HG03354 (cell line): Measurements from ENCODE around the gene PAIP2.

Experiments
- ATAC-seq: cut with Tn5 transposase; IDR thresholded peaks from one replicate; pipeline ENCODE4 v1.9.1; 2021; ENCODE audit warnings: mild to moderate bottlenecking; ENCODE audit not compliant: unreplicated experiment, poor library complexity, severe bottlenecking

Gene PAIP2

DNA sequence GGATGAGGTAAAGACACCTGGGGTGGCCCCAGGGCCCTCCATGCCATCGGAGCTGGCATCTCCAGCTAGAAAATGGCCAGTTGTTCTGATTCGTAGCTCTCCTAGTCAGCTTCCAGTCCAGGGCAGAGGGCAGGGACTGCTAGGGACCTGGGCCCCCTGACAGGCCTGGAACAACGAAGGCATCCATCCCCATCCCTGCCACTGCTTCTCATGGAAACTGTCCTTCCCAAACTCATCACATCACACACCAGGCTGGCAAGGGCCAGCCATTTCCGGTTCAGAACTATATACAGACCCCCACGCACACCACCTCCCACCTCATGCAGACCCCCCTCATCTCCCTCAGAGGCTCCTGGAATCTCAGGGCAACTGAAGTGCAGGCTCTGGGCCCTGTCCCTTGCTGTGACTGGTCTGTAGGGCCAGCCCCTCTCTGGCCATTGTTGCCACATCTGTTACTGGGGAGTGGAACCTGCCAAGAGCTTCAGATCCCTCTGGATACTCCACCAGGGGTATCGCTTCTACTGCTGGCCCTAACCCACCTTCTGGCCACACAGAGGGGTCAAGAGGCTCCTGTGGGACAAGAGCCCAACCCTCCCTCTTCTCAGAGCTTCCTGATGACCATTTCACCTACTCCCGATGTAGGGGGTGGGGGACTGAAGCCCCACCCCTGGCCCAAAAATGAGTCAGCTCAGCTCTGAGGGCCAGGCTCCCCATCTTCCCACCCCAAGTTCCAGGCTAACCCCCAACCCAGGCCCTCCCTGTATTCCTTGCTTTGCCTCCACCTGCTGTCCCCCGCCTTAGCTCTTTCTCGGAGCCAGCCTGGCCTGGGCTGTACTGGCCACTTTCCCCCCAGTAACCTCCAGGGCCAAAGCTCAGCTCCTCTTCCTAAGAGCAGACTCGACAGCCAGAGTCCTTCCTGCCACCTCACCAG is 49.2 kb downstream of the PAIP2 start:
- ATAC-seq, result no peak

DNA sequence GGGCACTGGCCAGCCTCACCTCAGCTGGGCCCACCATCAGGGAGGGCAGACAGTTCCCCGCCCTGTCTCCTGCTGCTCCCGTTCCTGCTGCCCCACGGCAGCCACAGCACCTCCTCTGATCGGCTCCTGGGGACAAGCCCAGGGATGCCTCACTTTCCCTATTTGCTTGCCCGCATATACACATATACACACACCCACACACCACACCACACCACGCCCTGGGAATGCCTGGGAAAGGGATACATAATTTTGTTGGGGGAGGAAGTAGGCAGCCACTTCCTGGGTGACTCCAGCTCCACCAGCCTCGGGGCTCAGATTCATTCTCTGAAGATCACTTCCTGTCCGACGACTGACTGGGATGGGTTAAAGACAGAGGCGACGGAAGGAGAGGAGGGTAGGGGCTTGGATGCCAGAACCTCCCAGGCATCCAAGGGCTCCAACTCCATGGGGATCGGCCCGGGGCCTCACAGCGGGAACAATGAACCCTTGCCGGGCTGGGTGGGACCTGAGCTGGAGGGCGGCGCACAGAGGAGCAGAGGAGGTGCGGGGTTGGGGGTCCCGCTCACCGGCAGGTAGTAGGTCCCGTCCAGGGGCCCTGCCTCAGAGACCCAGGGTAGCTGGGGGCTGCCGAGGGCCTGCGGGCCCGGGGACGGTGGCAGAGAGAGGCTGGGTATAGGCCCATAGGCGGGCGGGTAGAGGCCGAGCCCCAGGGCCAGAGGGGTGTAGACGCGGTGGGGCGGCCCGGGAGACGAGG is 50.1 kb downstream of the PAIP2 start:
- ATAC-seq, result no peak

DNA sequence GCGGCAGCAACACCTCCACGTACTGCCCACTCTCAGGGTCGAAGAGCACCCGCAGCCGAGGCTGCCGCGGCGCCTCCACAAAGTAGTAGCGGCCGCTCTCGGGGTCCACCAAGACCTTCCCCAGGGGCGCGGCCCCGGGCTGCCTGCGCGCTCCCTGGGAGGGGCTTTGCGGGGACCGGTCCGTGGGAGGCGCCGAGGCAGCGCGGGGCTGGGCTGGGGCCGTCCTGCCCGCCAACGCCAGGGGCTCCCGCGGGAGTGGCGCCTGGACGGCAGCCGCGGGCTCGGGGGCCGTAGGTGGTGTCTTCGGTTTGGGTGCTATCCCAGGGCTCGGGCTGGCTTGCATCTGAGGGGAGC is 50.6 kb downstream of the PAIP2 start:
- ATAC-seq, result no peak

DNA sequence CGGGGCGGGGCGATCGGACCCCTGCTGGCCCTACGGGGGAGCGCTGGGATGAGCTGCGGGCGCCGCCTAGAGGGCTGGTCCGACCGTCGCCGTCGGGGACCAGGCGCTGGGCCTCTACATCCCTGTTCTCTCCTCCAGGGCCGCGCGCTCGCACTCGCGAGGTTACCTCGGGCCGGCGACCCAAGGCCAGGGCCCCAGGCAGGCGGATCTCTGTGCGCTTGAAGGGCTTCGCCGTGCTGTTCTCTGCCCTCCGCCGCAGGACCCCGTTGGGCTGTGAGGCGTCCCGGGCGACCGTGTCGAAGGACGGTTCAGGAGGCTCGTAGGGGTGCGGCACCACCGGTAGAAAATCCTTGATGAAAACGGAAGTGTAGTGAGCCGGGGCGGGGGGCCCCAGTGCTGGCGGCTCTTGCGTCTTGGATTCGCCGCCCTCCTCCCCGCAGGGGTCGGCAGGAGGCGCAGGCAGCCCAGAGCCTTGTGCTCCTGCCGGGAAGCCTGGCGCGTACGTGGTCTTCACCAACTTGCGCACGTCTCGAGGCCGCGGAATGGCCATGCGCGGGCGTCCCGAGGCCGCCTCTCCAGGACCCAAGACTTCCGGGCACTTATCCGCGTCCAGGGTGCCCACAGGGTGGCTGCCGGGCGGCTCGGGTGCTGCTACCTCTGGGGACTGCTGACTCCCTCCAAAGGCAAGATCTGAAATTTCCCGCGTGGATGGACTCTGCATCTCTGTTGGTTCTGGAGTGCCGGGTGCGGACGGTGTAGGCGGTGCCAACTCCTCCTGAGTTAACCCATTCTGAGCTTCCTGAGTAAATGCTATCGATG is 51.2 kb downstream of the PAIP2 start:
- ATAC-seq, result peak; percentile 50

DNA sequence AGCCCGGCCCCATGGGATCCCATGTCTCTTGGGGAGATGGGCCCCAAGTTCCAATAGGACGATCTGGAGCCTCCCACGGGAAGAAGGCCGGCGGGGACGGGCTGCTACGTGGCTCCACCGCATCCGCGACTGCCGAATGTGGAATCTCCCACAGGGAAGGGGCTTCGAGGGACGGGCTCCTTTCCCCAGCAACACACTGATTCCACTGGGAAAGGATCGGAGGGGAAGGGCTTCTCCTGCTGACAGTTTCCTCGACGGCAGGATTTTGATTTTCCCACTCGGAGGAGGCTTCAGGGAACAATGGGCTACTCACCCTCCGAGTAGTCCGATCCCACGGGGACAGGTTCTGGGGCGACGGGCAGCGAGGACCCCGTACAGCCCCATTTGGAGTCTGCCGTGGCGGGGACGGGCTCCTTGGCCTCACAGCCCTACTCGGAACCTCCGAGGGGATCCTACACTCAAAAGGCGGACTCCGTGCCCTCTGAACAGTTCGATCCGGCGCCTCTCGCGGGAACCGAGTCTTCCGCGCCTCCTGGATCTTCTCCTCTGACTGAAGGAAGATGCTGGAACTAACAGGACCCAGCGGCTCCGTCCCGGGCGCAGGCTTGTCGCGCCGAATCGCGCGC is 52.0 kb downstream of the PAIP2 start:
- ATAC-seq, result no peak

DNA sequence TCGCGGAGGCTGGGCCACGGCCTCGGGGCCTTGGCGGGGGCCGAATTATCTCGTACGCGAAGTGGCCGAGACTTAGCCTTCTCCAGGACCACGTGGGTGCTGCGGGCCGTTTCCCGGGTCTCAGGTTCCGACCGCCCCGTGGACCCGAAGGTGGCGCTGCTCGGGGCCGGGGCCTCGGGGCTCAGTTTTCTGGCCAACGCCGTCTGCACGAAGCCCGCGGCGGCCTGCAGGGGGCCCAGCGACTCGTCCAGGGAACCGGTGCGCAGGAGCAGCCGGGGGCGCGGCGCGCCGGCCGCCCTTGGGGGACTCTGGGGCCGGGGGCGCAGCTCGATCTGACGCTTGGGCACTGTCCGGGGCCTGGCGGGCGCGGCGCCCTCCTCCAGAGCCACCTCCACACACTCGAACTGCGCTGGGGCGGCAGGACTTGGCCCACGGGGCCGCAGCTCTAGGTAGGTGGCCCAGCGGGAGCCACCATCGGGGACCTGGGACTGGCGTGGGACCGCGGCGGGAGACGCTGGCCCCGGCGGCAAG is 52.5 kb downstream of the PAIP2 start:
- no peak for ATAC-seq

DNA sequence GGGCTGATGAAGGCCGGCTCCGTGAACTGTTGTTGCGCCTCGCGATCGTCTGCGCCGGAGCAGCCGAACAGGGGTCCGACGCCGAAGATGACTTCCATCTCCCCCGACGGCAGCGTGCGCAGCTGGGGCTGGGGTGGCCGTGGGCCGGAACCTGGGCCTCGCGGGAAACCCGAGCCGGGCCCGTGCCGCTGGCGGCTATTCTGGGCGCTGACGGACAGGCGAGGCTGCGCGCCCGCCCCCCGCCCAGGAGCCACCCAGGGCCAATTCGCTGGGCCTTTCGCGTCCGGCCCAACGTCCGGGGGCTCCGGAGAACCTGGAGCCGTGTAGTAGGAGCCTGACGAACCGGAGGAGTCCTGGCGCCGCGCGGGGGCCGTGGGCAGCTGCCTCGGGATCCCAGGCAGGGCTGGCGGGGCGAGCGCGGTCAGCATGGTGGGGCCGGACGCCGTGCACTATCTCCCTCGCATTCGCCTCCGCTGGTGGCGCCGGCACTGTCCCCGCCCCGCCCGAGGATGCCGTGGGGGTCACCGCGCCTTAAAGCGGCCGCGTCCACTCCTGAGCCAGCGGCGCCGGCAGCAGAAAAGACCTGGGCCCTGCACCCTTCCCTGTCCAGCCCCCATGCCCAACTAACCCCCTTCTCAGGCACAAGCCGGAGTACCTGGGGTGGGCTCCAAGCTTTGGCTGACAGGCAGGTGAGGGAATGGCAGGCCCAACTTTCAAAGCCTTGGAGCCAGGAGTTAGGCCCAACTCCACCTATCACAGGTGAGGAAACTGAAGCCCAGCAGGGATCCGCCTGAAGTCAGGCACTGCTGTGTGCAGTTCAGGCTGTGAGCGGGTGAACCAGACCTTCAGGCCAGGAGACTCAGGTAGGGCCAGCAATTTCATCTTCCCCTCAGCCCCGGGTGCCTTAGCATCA is 53.3 kb downstream of the PAIP2 start, which contains the start of gene PROB1:
Gene PROB1 (minus strand): TSS at position 451 of the 913 bp plus-strand sequence. CDS start 23 bp downstream, at position 428.
- ATAC-seq, result no peak

DNA sequence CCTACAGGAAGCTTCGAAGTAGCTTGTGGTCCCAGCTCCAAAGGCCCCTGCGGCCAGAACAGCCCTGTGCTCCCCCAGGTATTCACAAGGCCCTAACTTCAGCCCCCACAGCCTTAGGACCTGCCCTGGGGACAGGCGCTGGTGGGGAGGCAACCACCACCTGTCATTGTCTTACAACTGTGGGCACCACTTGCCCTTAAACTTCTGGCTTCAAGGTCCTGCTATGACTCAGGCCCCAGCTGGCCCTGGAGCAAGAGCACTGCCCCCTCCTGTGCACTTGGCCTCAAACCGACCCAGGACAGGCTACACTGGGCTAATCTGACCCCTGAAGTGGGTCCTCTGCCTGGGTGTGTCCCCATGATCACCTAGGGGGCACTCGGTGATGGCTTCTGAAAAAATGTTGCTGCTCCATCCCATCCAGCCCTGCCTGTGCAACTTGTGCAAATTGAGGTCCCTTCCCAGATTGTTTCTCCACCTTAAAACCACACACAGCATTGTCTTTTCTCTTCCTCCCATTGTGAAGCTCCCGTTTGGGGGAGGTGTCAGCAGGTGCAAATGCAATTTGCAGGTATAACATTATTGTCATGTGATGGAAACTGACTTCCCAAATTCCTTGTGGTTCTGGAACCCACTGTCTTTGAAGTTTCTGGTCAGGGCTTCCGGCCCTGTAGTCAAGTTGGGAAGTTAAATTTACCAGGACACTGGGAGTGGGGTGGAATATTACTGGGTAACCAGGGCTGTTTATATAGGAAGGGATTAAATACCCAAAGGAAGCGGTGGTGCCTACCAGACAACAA is 54.4 kb downstream of the PAIP2 start:
- ATAC-seq, result no peak

DNA sequence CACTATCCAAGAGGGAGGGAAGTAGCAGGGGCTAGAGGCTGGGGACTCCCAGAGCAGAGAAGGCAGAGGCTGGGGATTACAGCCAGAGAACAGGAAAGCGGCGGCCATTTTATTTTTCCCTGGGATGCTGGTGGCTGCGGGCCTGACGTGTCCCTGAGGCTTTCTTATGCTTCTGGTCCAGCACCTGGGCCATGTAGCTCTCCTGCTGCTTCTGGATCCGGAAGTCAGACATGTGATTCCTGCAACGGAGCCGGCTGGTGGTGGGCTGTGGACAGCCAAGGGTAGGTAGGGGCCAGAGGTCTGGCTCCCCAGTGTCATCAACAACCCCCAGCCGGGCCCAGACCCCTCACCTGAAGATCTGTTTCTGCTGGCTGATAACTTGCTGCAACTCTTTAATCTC is 55.0 kb downstream of the PAIP2 start:
- no peak for ATAC-seq

DNA sequence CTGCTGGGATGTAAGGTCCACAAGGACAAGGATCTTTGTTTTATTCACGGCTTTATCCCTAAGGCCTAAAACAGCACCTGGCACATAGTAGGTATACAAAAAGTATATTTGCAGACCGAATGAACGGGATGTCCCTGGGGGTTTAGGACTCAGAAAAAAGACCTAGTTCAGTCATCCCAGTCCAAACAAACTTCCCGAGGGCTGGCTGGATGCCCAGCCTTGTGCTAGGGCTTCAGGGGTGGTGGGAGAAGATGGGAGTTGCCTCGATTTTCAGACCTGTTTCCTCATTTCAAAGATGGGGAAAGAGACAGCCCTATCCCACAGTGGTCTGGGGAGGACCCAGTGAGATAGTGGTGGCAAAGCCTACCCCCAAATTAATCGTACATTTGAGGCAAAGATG is 56.3 kb downstream of the PAIP2 start:
- no peak for ATAC-seq

DNA sequence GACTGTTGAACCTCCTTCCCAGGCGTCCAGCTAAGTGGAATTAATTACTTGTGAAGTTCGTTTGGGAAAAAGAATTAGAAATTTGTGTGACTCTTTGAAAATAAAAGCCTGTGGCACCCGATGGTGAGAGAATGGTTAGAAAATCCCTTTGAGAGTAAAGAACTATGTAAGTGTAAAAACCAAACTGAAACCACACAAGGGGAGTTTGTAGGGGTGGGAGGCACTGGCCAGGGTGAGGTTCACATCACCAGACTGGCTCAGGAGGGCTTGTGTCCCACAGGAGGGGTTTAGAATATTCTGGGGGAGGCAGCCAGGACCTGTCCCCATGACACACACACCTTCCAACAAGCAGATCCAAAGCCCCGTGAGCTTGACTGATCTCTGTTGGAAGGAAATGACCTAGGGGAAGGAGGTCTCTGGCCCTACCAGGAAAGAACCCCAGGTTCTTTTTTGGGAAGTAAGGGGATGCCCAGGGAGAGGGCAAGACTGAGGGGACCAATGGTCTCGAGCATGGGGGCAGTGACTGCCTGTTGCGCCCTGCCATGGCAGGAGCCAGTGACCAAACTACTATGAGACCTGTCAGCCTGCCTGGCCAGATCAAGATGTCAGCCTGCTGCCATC is 58.0 kb downstream of the PAIP2 start:
- ATAC-seq, result no peak

DNA sequence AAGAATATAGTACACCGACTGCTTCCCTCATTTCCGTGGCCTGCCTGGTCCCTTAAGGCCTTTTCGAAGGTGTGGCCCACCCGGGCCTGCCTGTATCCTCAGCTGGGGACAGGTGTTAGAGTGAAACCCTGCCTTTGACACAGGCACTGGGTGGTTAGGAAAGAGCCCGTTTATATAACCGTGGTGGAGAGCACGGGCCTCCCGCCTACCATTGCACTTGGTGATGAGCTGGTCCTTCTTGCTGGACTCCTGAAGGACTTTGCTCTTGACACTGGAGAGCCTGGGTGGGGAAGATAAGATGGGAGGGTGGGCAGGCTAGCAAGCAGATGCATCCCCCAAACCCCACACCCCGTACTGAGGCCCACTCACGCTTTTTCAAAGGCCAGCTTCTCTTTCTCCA is 59.9 kb downstream of the PAIP2 start:
- no peak for ATAC-seq

DNA sequence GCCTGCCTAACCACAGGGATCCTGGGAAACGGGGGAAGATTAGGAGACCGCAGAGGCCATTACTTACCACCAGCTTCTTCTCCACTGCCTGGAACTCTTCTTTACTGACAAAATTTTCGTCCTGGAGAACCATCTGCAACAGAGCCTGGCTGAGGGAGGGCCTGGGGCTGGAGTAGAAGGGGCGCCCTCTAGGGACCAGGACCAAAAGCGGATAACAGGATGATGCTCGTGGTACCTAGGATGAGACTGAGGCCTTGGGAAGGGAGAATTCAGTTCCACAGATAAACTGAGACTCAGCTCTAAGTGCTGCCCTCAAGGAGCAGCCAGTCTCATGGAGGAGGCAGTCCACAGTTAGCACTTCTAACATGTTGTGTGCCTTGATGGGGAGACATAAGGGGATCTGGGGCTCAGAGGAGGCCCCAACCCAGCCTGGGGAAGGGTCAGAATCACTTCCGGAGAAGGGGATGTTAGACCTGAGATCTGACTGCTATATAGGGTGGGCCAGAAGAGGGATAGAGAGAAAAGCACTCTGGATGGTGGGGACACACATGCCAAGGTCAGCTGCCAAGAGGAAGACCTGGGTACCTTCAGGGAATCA is 61.0 kb downstream of the PAIP2 start:
- ATAC-seq, result no peak

DNA sequence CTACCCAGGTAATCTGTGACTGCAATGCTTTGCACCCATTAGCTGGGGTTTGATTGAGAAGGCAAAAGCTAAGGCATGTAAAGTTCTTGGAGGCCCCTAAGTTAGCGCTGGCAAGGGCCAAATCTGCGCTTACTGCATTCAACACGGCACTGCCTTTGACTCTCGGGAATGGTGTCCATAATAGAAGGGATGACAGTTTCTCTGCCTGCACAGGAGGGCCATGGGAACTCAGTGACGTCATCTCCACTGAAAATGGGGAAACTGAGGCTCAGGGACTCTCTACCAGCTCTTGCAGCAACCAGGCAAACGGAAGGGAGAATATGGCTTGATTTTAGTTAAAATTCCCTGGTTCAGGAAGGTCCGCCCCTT is 61.7 kb downstream of the PAIP2 start:
- ATAC-seq, result peak; percentile 0

DNA sequence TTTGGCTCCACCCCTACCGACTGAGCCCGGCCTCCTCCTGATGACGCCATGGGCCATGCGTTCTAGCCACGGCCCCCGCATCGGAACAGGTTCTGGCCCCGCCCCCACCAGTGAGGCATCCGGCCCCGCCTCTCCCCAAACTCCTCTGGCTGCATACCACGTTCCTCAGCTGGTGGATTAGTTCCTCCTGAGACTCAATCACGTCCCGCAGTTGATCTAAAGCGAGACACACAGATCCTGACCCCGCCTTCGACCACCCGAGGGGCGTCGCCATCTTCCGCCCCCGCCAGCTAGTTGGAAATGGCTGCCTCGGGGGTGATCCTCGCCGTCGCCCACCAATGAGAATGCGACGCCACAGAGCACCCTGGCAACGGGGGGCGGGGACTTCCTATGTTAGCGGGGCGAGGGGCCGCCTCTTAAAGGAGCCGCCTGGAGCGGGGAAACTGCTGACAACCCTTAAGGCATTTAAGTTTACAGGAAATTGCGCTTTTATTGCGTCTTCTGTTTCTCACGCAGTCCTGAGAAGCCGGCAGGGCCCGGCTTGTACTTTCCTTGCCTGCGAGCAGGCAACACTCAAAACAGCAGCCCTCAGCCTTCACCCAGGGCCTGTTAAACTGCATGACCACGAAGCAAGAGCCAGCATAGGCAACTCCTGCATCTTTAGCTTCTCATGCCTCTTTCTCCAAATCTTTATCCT is 62.3 kb downstream of the PAIP2 start, which contains the start of gene SPATA24:
Gene SPATA24 (minus strand): TSS at position 303 of the 697 bp plus-strand sequence. CDS start 29 bp downstream, at position 274.
- peak; percentile 88 for ATAC-seq

DNA sequence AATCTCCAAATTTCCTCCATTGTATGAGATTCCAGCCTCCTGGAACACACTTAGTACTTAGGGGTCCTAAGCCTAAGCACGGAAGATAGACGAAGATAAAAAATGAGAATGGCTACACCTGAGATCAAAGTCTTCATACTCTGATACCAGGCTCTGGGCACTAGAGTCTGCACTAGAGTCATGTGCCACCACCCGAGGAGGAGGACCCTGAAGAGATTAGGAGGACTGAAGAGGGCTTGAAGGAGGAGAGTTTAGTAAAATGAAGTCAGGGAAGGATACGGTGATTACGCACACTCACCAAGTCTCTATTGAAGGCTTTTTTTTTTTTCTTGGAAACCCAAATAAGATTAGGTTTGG is 62.8 kb downstream of the PAIP2 start:
- ATAC-seq, result no peak
